HCT116 (cell line): ENCODE measurements around the gene BAZ1B.

Experiments used
- CEBPB ChIP-seq: IDR thresholded peaks from 2 replicates; pipeline ENCODE4 v1.6.1; 2012; ENCODE audit warnings: low read depth
- TF ChIP-seq, protein P1 (sequence below), 3 experiments: fragments of 200-600 bp in 1 of 3; sonication (generic) in 1 of 3; IDR thresholded peaks in 2 of 3; conservative IDR thresholded peaks in 1 of 3; 2 replicates each; pipeline ENCODE4 v1.5.1; 2012 to 2017; ENCODE audit warnings: low read depth in 2 of 3, low read length in 2 of 3, antibody characterized with exemption in 1 of 3, borderline replicate concordance in 1 of 3, control low read depth in 1 of 3, mild to moderate bottlenecking in 1 of 3, mixed read lengths in 1 of 3, mixed run types in 1 of 3, moderate library complexity in 1 of 3; ENCODE audit not compliant: insufficient read depth in 1 of 3

DNA sequence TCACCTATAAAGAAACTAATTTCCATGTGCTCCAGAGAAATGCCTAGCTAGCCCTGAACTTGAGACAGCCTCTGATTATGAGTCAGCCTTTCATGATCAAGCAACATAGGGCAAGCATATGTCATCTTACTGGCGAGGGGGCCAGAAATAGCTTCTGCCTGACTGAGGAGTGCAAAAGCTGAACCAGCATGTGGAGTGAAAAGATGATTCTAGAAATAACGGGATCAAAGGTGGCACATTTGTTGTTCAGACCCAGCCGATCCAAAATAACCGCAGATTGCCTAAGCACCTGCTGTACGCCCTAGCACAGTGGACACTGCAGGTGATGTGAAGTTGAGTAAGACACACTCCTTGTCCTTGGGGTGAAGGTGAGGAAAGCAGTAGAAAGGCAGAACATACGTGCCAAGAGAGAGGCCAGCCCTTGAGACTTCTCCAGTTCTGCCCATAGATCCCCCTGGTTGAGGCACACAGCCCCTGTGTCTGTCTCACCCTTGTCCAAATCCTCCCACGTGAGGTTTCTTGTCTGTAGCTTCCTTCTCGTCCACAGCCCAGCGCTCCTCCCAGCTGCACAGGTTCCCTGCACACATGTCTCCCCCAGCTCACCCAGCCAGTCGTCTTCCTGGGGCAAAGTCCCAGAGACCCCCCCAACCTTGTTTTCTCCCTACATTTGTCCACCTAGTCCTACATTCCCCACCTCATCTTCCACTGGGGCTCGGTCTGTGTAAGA, 38.2 kb upstream of the BAZ1B start:
- TF ChIP-seq, protein P1, sequence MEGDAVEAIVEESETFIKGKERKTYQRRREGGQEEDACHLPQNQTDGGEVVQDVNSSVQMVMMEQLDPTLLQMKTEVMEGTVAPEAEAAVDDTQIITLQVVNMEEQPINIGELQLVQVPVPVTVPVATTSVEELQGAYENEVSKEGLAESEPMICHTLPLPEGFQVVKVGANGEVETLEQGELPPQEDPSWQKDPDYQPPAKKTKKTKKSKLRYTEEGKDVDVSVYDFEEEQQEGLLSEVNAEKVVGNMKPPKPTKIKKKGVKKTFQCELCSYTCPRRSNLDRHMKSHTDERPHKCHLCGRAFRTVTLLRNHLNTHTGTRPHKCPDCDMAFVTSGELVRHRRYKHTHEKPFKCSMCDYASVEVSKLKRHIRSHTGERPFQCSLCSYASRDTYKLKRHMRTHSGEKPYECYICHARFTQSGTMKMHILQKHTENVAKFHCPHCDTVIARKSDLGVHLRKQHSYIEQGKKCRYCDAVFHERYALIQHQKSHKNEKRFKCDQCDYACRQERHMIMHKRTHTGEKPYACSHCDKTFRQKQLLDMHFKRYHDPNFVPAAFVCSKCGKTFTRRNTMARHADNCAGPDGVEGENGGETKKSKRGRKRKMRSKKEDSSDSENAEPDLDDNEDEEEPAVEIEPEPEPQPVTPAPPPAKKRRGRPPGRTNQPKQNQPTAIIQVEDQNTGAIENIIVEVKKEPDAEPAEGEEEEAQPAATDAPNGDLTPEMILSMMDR (IDR thresholded peaks at IDR 0.05 in 2 of 3, conservative IDR thresholded peaks at IDR 0.05 in 1 of 3; ENCODE audit: borderline replicate concordance in 1 of 3, insufficient read depth in 1 of 3, low read depth in 2 of 3, low read length in 2 of 3): no peak
- no peak for TF ChIP-seq CEBPB
